ENCODE data around the gene SHC1. TPM values are rescaled to one million over a fixed set of nuclear protein-coding genes. Genes with fewer than 3 reads are reported as not detected.

Gene SHC1
- total RNA-seq, 1 donor from 2014 or later: 211 TPM

DNA sequence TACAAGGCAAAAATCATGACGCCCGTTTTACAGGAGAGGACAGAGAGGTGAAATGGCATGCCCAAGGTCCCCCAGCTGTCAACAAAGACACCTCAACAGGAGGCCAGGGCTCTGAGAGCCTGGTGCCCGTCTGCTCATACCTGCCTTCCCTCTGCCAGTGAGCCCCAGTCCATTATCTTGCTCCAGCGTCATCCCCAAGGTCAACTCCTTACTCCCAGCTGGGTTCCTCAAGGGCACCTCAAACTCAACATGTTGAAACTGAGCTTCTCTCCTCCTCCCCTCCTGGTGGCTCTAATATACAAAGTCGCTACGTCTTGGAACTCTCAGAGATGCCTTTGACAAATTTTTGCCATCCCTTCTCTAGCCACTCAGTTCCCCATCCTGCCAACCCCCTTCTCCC, 17.9 kb downstream of the SHC1 start:
- no peak overlapping the region for H3K4me3 ChIP-seq
- H3K27me3 ChIP-seq: no peaks in the 10 kb centered on the region
- intact Hi-C loops (cut with DNase I): no loop called here
- no peak for DNase-seq (ENCODE audit: low spot score in 2 of 2)
- peaks cover 21 to 23% of the 10 kb centered on the region in 2 donors for H3K36me3 ChIP-seq
- TF ChIP-seq, protein P1, sequence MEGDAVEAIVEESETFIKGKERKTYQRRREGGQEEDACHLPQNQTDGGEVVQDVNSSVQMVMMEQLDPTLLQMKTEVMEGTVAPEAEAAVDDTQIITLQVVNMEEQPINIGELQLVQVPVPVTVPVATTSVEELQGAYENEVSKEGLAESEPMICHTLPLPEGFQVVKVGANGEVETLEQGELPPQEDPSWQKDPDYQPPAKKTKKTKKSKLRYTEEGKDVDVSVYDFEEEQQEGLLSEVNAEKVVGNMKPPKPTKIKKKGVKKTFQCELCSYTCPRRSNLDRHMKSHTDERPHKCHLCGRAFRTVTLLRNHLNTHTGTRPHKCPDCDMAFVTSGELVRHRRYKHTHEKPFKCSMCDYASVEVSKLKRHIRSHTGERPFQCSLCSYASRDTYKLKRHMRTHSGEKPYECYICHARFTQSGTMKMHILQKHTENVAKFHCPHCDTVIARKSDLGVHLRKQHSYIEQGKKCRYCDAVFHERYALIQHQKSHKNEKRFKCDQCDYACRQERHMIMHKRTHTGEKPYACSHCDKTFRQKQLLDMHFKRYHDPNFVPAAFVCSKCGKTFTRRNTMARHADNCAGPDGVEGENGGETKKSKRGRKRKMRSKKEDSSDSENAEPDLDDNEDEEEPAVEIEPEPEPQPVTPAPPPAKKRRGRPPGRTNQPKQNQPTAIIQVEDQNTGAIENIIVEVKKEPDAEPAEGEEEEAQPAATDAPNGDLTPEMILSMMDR (IDR thresholded peaks at IDR 0.05): no peak
- peaks cover 15 to 38% of the 10 kb centered on the region in 2 donors for H3K4me1 ChIP-seq
- H3K27ac ChIP-seq: no peak overlapping the region
- no peaks in the 10 kb centered on the region for H3K9me3 ChIP-seq

DNA sequence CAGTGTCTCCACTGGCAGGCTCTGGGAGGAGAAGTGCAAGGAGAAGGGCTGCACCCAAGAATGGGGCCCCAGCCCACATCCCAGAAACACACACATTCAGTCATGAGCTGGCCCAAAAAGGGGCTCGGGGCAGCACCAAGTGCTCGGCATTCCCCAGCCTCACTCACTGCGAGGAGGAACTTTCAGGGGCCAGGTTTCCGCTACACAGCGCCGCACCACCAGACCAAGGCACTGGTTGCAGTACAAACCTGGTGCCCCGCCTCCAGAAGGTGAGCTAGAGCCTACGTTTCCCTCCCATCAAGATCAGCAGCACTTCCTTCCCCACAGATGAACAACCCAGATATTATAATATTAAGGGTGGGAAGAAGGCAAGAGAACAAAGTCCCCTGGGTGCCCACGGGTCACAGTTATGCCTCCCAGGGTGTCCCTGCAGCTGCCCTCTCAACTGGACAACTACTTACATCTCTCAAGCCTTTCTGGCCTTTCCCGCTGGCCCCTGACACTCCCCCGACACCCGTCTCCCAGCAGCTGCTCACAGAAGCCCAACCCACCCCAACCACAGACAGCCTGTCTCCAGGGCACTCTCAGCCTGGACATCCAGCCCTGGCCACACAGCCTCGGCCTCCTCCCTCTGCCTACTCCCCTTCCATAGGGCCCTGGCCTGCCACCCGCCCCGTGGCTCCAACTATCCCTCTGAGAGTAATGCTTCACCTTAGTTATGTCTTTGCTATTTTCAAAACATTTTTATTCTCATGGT, 18.5 kb downstream of the SHC1 start:
- peaks cover 15 to 34% of the 10 kb centered on the region in 2 donors for H3K4me1 ChIP-seq
- no peak overlapping the region for H3K27ac ChIP-seq
- TF ChIP-seq, protein P1 (IDR thresholded peaks at IDR 0.05): no peak
- H3K36me3 ChIP-seq: peaks cover 26 to 28% of the 10 kb centered on the region in 2 donors
- no peaks in the 10 kb centered on the region for H3K27me3 ChIP-seq
- H3K4me3 ChIP-seq: no peak overlapping the region
- no peak for DNase-seq (ENCODE audit: low spot score in 2 of 2)
- no peaks in the 10 kb centered on the region for H3K9me3 ChIP-seq
- intact Hi-C loops (cut with DNase I): no loop called here

DNA sequence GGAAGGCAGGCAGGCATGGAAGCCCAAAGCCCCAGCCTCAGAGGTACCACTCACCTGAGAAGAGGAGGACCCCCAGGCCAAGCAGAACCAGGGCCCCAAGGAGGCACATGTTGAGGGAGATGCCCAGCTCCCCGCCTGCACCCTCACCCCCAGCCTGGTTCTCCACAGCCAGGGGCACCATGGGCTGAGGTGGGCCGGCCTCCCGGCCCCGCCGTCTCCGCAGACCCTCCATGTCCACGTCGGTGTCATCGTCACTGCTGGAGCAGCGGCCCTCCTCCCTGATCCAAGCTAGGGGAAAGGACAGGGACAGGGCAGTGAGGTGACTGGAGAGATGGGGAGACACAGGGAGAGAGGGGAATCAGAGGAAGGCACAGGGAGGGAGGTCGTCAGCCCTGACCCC, 22.5 kb downstream of the SHC1 start:
- no peak for DNase-seq (ENCODE audit: low spot score in 2 of 2)
- TF ChIP-seq, protein P1 (IDR thresholded peaks at IDR 0.05): no peak
- no peaks in the 10 kb centered on the region for H3K9me3 ChIP-seq
- peaks cover 0 to 8% of the 10 kb centered on the region in 2 donors for H3K4me1 ChIP-seq
- H3K36me3 ChIP-seq: peaks cover 35 to 46% of the 10 kb centered on the region in 2 donors
- no peaks in the 10 kb centered on the region for H3K27me3 ChIP-seq
- intact Hi-C loops (cut with DNase I): no loop called here
- no peak overlapping the region for H3K4me3 ChIP-seq
- H3K27ac ChIP-seq: no peak overlapping the region

DNA sequence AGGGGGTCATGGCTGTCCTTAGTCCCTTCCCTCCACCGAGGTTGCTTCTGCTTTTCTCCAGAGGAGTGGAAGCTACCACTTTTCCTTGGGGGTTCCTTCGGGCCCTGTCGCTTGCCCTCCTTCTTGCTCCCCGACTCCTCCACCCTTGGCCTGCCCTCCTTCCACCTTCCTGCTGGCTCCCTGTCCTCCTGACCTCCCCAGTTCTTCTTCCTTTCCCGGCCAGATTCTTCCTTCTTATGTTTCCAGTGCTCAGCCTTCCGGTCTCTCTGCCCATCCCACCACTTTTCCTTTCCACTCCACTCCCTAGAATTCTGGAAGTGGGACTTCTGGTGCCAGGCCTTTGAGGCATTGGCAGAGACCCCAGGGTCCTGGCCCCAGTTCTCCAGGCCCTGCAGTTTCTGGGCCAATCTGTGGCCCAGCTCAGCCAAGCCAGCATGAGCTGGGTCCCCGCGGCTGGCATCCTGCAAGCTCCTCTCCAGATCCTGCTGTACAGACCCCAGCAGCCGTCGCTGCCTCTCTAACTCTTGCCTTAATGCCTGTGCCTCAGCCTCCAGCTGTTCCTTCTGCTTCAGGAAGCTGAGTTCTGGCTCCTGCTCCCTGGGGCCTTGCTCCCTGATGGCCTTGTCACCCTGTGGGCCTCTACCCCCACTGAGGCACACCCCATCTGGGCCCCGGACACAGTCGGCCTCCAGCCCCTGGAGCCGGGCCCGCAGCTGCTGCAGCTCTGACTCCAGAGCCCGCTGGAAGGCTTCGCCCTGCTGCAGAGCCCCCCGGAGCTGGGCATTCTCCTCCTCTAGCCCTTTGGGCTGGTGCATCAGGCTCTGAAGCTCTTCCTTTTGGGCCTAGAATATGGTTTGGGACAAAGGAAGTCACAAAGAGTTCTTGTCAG, 24.3 kb downstream of the SHC1 start:
- intact Hi-C loops (cut with DNase I): no loop called here
- no peak for DNase-seq (ENCODE audit: low spot score in 2 of 2)
- H3K36me3 ChIP-seq: peaks cover 34 to 41% of the 10 kb centered on the region in 2 donors
- H3K9me3 ChIP-seq: no peaks in the 10 kb centered on the region
- no peak overlapping the region for H3K4me3 ChIP-seq
- no peaks in the 10 kb centered on the region for H3K27me3 ChIP-seq
- H3K27ac ChIP-seq: no peak overlapping the region
- TF ChIP-seq, protein P1 (IDR thresholded peaks at IDR 0.05): no peak
- peaks cover 0 to 5% of the 10 kb centered on the region in 2 donors for H3K4me1 ChIP-seq

DNA sequence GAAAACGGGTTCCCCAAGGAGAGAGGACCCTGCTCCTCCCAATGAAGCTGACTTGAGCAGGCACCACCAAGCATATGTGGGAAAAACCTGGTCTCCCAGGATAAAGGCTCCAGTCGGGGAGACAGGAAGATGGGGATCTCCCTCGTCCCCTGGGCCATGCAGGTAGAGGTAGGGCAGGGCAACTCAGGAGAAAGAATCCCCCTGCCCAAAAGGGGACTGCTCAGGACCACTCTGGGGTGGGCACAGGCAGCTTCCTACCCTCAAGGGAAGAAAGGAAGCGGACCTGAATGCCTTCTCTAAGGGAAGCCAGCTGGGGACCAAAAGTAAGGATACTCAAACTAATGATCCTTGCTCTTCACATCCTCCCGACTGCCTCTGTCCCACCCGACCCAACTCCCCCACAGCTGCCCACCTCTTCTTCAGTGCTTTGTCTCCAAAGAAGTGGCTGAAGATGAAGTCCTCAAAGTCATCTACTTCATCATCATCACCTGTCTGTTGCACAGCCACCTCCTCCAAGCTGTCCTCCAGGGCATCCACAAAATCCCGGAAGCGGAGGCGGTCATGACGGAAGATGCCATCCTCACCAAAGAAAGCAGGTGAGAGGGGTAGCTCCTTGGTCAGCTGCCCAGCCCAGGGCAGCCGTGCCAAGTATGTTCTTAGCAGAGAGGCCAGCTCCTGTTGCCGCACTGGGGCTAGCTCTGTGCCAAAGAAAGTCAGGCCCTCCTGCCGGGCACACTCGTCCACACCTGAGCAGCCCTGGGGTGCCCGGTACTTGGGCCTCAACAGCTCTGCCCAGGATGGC, 25.2 kb downstream of the SHC1 start:
- no peak for DNase-seq (ENCODE audit: low spot score in 2 of 2)
- intact Hi-C loops (cut with DNase I): no loop called here

More for the DNA sequence above, 25.2 kb downstream of the SHC1 start:
- no peaks in the 10 kb centered on the region for H3K9me3 ChIP-seq
- H3K27ac ChIP-seq: peak overlapping the region in 1 of 2 donors; percentile 24
- H3K4me3 ChIP-seq: no peak overlapping the region
- H3K36me3 ChIP-seq: peaks cover 25 to 33% of the 10 kb centered on the region in 2 donors
- H3K27me3 ChIP-seq: no peaks in the 10 kb centered on the region
- H3K4me1 ChIP-seq: peaks cover 0 to 5% of the 10 kb centered on the region in 2 donors
- TF ChIP-seq, protein P1 (IDR thresholded peaks at IDR 0.05): no peak
